ENCODE results near the gene MBL2.

DNA sequence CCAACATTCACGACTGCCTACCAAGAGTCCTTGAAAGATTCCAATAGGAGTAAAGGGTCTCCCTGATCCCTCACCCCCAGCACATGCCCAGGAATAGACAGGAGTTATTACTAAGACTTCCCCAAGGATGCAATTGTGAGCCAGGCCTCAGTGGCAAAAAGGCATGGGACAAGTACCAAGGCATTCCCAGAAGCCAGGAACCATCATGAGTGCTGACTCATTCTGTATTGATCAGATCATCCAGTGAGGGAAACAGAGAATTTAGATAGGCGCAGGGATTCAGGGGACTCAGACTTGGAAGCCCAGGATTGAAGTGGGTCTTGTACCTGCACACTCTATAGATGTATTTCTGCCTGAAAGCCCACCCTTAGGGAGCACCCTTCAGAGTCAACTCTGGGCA, 21.2 kb downstream of the MBL2 start:
- TF ChIP-seq, protein P1, sequence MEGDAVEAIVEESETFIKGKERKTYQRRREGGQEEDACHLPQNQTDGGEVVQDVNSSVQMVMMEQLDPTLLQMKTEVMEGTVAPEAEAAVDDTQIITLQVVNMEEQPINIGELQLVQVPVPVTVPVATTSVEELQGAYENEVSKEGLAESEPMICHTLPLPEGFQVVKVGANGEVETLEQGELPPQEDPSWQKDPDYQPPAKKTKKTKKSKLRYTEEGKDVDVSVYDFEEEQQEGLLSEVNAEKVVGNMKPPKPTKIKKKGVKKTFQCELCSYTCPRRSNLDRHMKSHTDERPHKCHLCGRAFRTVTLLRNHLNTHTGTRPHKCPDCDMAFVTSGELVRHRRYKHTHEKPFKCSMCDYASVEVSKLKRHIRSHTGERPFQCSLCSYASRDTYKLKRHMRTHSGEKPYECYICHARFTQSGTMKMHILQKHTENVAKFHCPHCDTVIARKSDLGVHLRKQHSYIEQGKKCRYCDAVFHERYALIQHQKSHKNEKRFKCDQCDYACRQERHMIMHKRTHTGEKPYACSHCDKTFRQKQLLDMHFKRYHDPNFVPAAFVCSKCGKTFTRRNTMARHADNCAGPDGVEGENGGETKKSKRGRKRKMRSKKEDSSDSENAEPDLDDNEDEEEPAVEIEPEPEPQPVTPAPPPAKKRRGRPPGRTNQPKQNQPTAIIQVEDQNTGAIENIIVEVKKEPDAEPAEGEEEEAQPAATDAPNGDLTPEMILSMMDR (IDR thresholded peaks at IDR 0.05), result no peak
- TF ChIP-seq EP300 (IDR thresholded peaks at IDR 0.05), result no peak
- TF ChIP-seq POLR2AphosphoS5 (IDR thresholded peaks at IDR 0.05), result no peak
- no peak for TF ChIP-seq POLR2A (IDR thresholded peaks at IDR 0.05)
